SU-DHL-6 (cell line): Measurements from ENCODE around the gene ALS2.

ENCODE experiments used
- H2AFZ ChIP-seq: fragments of 200-600 bp; sonication (generic); 2 replicates; pipeline ENCODE4 v1.6.1; 2014; ENCODE audit warnings: low read depth, mild to moderate bottlenecking, moderate library complexity, mixed read lengths, antibody characterized with exemption, low read length; ENCODE audit not compliant: severe bottlenecking
- H3F3A ChIP-seq: fragments of 200-600 bp; shearing (Covaris generic); 2 replicates; pipeline ENCODE4 v1.6.0; 2016; ENCODE audit warnings: antibody characterized with exemption, mild to moderate bottlenecking; ENCODE audit not compliant: insufficient read depth
- H3K27ac ChIP-seq: fragments of 200-600 bp; sonication (generic); 2 replicates; pipeline ENCODE4 v1.5.1; 2016; ENCODE audit warnings: low read depth, mild to moderate bottlenecking, low read length, moderate library complexity, mixed read lengths
- H3K27me3 ChIP-seq: fragments of 200-600 bp; sonication (generic), shearing (Covaris generic); 2 replicates; pipeline ENCODE4 v1.6.0; 2014; ENCODE audit warnings: mild to moderate bottlenecking, low read length
- H3K36me3 ChIP-seq: fragments of 200-600 bp; sonication (generic); 2 replicates; pipeline ENCODE4 v1.6.1; 2014; ENCODE audit warnings: mild to moderate bottlenecking, low read length, mixed read lengths
- H3K4me2 ChIP-seq: fragments of 300-600, 200-600 bp; shearing (Covaris generic), sonication (generic); 2 replicates; pipeline ENCODE4 v1.6.0; 2014; ENCODE audit warnings: low read length, low read depth, mild to moderate bottlenecking; ENCODE audit not compliant: poor library complexity, severe bottlenecking
- H3K4me3 ChIP-seq: fragments of 200-600 bp; sonication (generic); 2 replicates; pipeline ENCODE4 v1.5.1; 2014; ENCODE audit warnings: antibody characterized with exemption, low read length, mild to moderate bottlenecking, mixed read lengths; ENCODE audit not compliant: insufficient read depth, poor library complexity, severe bottlenecking
- H3K79me2 ChIP-seq: fragments of 200-600 bp; sonication (generic); 2 replicates; pipeline ENCODE4 v1.6.1; 2014; ENCODE audit warnings: mild to moderate bottlenecking, low read length, moderate library complexity; ENCODE audit not compliant: insufficient read depth
- H3K9ac ChIP-seq: fragments of 200-600 bp; sonication (generic); 2 replicates; pipeline ENCODE4 v1.7.0; 2014; ENCODE audit warnings: mild to moderate bottlenecking, low read length
- H3K9me2 ChIP-seq: fragments of 200-600 bp; sonication (generic); replicated peaks from 2 replicates; pipeline ENCODE4 v1.6.1; 2014; ENCODE audit warnings: low read length; ENCODE audit not compliant: insufficient read depth
- H3K9me3 ChIP-seq: fragments of 200-600 bp; sonication (generic); 2 replicates; pipeline ENCODE4 v1.6.1; 2014; ENCODE audit warnings: low read length, mixed read lengths; ENCODE audit not compliant: insufficient read depth
- H4K20me1 ChIP-seq: fragments of 200-600 bp; sonication (generic); 2 replicates; pipeline ENCODE4 v1.6.1; 2014; ENCODE audit warnings: low read depth, mild to moderate bottlenecking, antibody characterized with exemption, low read length, moderate library complexity, mixed read lengths
- CTCF ChIP-seq: fragments of 200-600 bp; sonication (generic); IDR thresholded peaks from one replicate; pipeline ENCODE4 v1.5.1; 2017; ENCODE audit warnings: antibody characterized with exemption, mild to moderate bottlenecking, low read length, moderate library complexity; ENCODE audit not compliant: insufficient read depth, poor library complexity, severe bottlenecking
- EZH2phosphoT487 ChIP-seq: fragments of 200-600 bp; sonication (generic), shearing (Covaris generic); conservative IDR thresholded peaks from 2 replicates; pipeline ENCODE4 v1.6.1; 2018; ENCODE audit warnings: mild to moderate bottlenecking, antibody characterized with exemption, low read length, moderate library complexity, mixed read lengths

Gene ALS2

GRCh38 chr2:201669865-201670264 lies 110.9 kb downstream of the ALS2 start:
- Histone ChIP-seq H3K4me3 (no peak overlapping the region), H3F3A (no peaks in the 10 kb centered on the region), H4K20me1 (no peaks in the 10 kb centered on the region), H3K27ac (no peak overlapping the region), H3K4me2 (no peak overlapping the region), H3K36me3 (no peaks in the 10 kb centered on the region), H3K27me3 (no peaks in the 10 kb centered on the region), H2AFZ (no peak overlapping the region), H3K9me3 (no peaks in the 10 kb centered on the region), H3K79me2 (no peaks in the 10 kb centered on the region), H3K9ac (no peak overlapping the region), H3K9me2 (no peaks in the 10 kb centered on the region)
- TF ChIP-seq EZH2phosphoT487, result no peak
- TF ChIP-seq CTCF, result no peak

- no peak overlapping the region for H3K27ac ChIP-seq
- no peaks in the 10 kb centered on the region for H3K79me2 ChIP-seq
- H3K4me3 ChIP-seq, result no peak overlapping the region
Measured at GRCh38 chr2:201668402-201668910, 112.3 kb downstream of the ALS2 start.

GRCh38 chr2:201664334-201664733 lies 116.4 kb downstream of the ALS2 start:
- TF ChIP-seq CTCF (no peak), EZH2phosphoT487 (no peak)
- no peak overlapping the region for H3K27ac ChIP-seq
- no peaks in the 10 kb centered on the region for H3K9me3 ChIP-seq
- no peaks in the 10 kb centered on the region for H3K27me3 ChIP-seq
- no peaks in the 10 kb centered on the region for H3K79me2 ChIP-seq
- no peak overlapping the region for H3K4me3 ChIP-seq
- H4K20me1 ChIP-seq, result no peaks in the 10 kb centered on the region
- H3K36me3 ChIP-seq, result no peaks in the 10 kb centered on the region
- no peaks in the 10 kb centered on the region for H3K9me2 ChIP-seq
- H3F3A ChIP-seq, result no peaks in the 10 kb centered on the region
- H2AFZ ChIP-seq, result no peak overlapping the region
- no peak overlapping the region for H3K9ac ChIP-seq
- H3K4me2 ChIP-seq, result no peak overlapping the region

More at GRCh38 chr2:201668402-201668910, 112.3 kb downstream of the ALS2 start:
- Histone ChIP-seq H3K9me2 (no peaks in the 10 kb centered on the region), H3K9me3 (no peaks in the 10 kb centered on the region), H4K20me1 (no peaks in the 10 kb centered on the region), H3K4me2 (no peak overlapping the region), H2AFZ (no peak overlapping the region), H3K27me3 (no peaks in the 10 kb centered on the region), H3F3A (no peaks in the 10 kb centered on the region), H3K9ac (no peak overlapping the region), H3K36me3 (no peaks in the 10 kb centered on the region)
- TF ChIP-seq EZH2phosphoT487 (no peak), CTCF (no peak)
